ENCODE measurements around the gene EGFR. TPM values are rescaled to one million over a fixed set of nuclear protein-coding genes. Genes with fewer than 3 reads are reported as not detected.

The EGFR gene
- total and polyA plus RNA-seq, 2 experiments from 2014 or later, result 21.6 to 51.0 TPM

DNA sequence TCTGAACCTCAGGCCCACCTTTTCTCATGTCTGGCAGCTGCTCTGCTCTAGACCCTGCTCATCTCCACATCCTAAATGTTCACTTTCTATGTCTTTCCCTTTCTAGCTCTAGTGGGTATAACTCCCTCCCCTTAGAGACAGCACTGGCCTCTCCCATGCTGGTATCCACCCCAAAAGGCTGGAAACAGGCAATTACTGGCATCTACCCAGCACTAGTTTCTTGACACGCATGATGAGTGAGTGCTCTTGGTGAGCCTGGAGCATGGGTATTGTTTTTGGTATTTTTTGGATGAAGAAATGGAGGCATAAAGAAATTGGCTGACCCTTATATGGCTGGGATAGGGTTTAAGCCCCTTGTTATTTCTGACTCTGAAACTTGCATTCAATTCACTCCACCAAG, 156.0 kb downstream of the EGFR start:
- Histone ChIP-seq H3K27me3 (no peaks in the 10 kb centered on the region), H3K4me1 (ENCODE audit: insufficient read depth) (peaks cover 30% of the 10 kb centered on the region), H3K27ac (no peak overlapping the region), H2AFZ (no peak overlapping the region), H3K79me2 (no peaks in the 10 kb centered on the region), H4K20me1 (ENCODE audit: insufficient read depth, poor library complexity, severe bottlenecking) (no peaks in the 10 kb centered on the region), H3K36me3 (replicated peaks; ENCODE audit: insufficient read depth, low read depth) (peaks cover 4% of the 10 kb centered on the region), H3K9me3 (ENCODE audit: low read depth) (no peaks in the 10 kb centered on the region), H3K9me2 (replicated peaks; ENCODE audit: insufficient read depth) (no peaks in the 10 kb centered on the region), H3K4me3 (no peak overlapping the region), H3K4me2 (no peak overlapping the region)
- WGBS (ENCODE audit: low lambda C conversion rate, missing lambda C conversion rate), result 100% methylated on average over 1 of the region's 1 CpG
- TF ChIP-seq, protein P1, sequence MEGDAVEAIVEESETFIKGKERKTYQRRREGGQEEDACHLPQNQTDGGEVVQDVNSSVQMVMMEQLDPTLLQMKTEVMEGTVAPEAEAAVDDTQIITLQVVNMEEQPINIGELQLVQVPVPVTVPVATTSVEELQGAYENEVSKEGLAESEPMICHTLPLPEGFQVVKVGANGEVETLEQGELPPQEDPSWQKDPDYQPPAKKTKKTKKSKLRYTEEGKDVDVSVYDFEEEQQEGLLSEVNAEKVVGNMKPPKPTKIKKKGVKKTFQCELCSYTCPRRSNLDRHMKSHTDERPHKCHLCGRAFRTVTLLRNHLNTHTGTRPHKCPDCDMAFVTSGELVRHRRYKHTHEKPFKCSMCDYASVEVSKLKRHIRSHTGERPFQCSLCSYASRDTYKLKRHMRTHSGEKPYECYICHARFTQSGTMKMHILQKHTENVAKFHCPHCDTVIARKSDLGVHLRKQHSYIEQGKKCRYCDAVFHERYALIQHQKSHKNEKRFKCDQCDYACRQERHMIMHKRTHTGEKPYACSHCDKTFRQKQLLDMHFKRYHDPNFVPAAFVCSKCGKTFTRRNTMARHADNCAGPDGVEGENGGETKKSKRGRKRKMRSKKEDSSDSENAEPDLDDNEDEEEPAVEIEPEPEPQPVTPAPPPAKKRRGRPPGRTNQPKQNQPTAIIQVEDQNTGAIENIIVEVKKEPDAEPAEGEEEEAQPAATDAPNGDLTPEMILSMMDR (IDR thresholded peaks at IDR 0.05; ENCODE audit: poor library complexity), result no peak
- TF ChIP-seq EZH2 (IDR thresholded peaks at IDR 0.05; ENCODE audit: borderline replicate concordance) (no peak), EZH2phosphoT487 (IDR thresholded peaks at IDR 0.05; ENCODE audit: low read depth, severe bottlenecking, unreplicated experiment) (no peak)
- no peak for DNase-seq (ENCODE audit: low spot score)

DNA sequence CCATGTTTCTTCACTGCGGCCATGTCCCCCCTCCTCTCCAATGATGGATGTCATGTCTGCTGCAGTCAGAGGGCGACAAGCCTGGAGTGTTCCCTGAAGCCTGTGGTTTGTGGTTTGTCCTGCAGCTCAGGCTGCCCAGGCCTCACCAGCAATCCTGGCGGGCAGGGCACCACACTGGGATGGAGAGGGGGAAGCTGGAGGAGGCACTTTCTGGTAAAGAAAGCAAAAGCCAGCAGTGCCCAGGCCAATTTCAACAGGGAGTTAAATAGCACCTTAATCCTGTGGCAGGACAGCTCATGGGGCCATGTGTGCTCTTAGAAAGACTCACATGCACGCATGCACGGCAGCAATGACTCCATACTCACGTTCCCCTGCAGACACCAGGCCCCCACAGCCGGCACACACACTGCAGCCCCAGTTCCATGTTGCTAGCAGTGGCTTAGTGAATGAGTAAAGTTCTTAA, 158.3 kb downstream of the EGFR start:
- peaks cover 49% of the 10 kb centered on the region for H3K4me1 ChIP-seq (ENCODE audit: insufficient read depth)
- no peak for DNase-seq (ENCODE audit: low spot score)

DNA sequence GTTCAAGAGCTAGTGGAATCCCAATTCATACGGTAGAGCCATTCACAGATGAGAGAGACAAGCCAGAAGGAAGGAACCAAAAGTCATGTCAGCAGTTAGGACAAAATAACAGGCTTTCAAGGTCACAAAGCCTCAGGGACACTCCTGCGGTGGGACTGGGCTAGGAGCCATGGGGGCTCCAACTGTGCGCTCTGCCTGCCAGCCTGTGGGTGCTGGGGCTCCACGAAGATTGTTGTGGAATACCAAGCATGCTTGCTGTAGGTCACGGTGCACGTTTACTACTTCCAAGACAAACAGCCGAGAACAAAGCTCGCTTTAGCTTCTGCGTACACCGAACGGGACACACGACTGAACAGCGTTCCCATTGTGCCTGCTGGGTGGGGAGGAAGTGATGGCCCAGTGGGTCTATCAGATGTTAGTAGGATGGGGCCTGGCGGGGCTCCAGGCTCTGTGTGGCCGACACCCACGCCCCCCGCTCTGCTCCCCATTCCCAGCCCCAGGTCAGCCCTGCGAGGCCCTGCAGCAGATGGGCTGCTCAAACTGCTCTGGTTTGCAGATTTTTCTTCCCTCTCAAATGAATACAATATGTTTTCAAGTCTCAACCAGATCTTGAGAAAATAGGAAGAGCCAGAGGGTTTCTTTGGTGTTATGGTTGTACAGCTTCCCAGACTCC, 158.9 kb downstream of the EGFR start:
- no peak for DNase-seq (ENCODE audit: low spot score)
- WGBS (ENCODE audit: low lambda C conversion rate, missing lambda C conversion rate), result 44% methylated on average over 18 of the region's 18 CpGs
- Histone ChIP-seq H3K9me3 (ENCODE audit: low read depth) (no peaks in the 10 kb centered on the region), H3K4me2 (peak overlapping the region; percentile 51), H3K36me3 (replicated peaks; ENCODE audit: insufficient read depth, low read depth) (peaks cover 4% of the 10 kb centered on the region), H4K20me1 (ENCODE audit: insufficient read depth, poor library complexity, severe bottlenecking) (no peaks in the 10 kb centered on the region), H3K27me3 (no peaks in the 10 kb centered on the region), H3K4me1 (ENCODE audit: insufficient read depth) (peaks cover 55% of the 10 kb centered on the region), H3K9me2 (replicated peaks; ENCODE audit: insufficient read depth) (no peaks in the 10 kb centered on the region), H3K4me3 (no peak overlapping the region), H2AFZ (peak overlapping the region; percentile 16), H3K79me2 (no peaks in the 10 kb centered on the region), H3K27ac (peak overlapping the region; percentile 85)
- TF ChIP-seq, protein P1 (IDR thresholded peaks at IDR 0.05; ENCODE audit: poor library complexity), result no peak
- TF ChIP-seq EZH2phosphoT487 (IDR thresholded peaks at IDR 0.05; ENCODE audit: low read depth, severe bottlenecking, unreplicated experiment) (no peak), EZH2 (IDR thresholded peaks at IDR 0.05; ENCODE audit: borderline replicate concordance) (no peak)

More for the DNA sequence above, 158.3 kb downstream of the EGFR start:
- WGBS (ENCODE audit: low lambda C conversion rate, missing lambda C conversion rate), result 90% methylated on average over 7 of the region's 7 CpGs
- no peak for TF ChIP-seq EZH2phosphoT487 (IDR thresholded peaks at IDR 0.05; ENCODE audit: low read depth, severe bottlenecking, unreplicated experiment)
- TF ChIP-seq, protein P1 (IDR thresholded peaks at IDR 0.05; ENCODE audit: poor library complexity), result no peak
- TF ChIP-seq EZH2 (IDR thresholded peaks at IDR 0.05; ENCODE audit: borderline replicate concordance), result no peak
- Histone ChIP-seq H3K27ac (peak overlapping the region; percentile 85), H3K9me2 (replicated peaks; ENCODE audit: insufficient read depth) (no peaks in the 10 kb centered on the region), H3K27me3 (no peaks in the 10 kb centered on the region), H3K36me3 (replicated peaks; ENCODE audit: insufficient read depth, low read depth) (peaks cover 4% of the 10 kb centered on the region), H3K4me3 (no peak overlapping the region), H3K4me2 (peak overlapping the region; percentile 51), H3K79me2 (no peaks in the 10 kb centered on the region), H3K9me3 (ENCODE audit: low read depth) (no peaks in the 10 kb centered on the region), H4K20me1 (ENCODE audit: insufficient read depth, poor library complexity, severe bottlenecking) (no peaks in the 10 kb centered on the region), H2AFZ (no peak overlapping the region)

All from hepatocyte (in vitro differentiated cells).